Peyer's patch (tissue), 4 donors: ENCODE data around the gene LBX2. TPM values are rescaled to one million over a fixed set of nuclear protein-coding genes. Genes with fewer than 3 reads are reported as not detected.
A peak's percentile ranks its signal among the peaks of the same experiment; 100 is the strongest.

Experiments
- DNase-seq, 3 donors: peaks; one replicate each; pipeline ENCODE4 v3.0.0-alpha.2; 2017 to 2019
- H3K27ac ChIP-seq, 4 donors: fragments of 200-600 bp; sonication (generic); one replicate each; pipeline ENCODE4 v1.5.1; 2016 to 2019
- H3K27me3 ChIP-seq, 2 donors: fragments of 200-600 bp; sonication (generic); one replicate each; pipeline ENCODE4 v1.5.1; 2019
- H3K36me3 ChIP-seq, 3 donors: fragments of 200-600 bp; sonication (generic); one replicate each; pipeline ENCODE4 v1.5.1; 2016 to 2019
- H3K4me1 ChIP-seq, 4 donors: fragments of 200-600 bp; sonication (generic); one replicate each; pipeline ENCODE4 v1.5.1; 2016 to 2019
- H3K4me3 ChIP-seq, 4 donors: fragments of 200-600 bp; sonication (generic); 1 replicate in 3 of 4; 2 replicates in 1 of 4; pipeline ENCODE4 v1.5.1; 2016 to 2019; ENCODE audit warnings: mild to moderate bottlenecking in 1 of 4
- H3K9me3 ChIP-seq, 4 donors: fragments of 200-600 bp; sonication (generic); one replicate each; pipeline ENCODE4 v1.5.1; 2016 to 2019; ENCODE audit warnings: mild to moderate bottlenecking in 1 of 4
- CTCF ChIP-seq, 6 experiments: fragments of 450-650 bp in 4 of 6; fragments of 200-600 bp in 2 of 6; sonication (generic) in 1 of 6; IDR thresholded peaks; one replicate each; pipeline ENCODE4 v1.5.1; 2017 to 2019; ENCODE audit warnings: antibody characterized with exemption in 6 of 6, mild to moderate bottlenecking in 3 of 6, moderate library complexity in 1 of 6
- POLR2A ChIP-seq, 2 donors: fragments of 450-650 bp; IDR thresholded peaks; one replicate each; pipeline ENCODE4 v1.5.1; 2017; ENCODE audit warnings: antibody characterized with exemption in 2 of 2, mild to moderate bottlenecking in 2 of 2, moderate library complexity in 2 of 2
- total RNA-seq, 4 donors: library from RNA; depleted of rRNA; stranded (reverse); fragments of >200 nt; gene quantifications; one replicate each; pipeline ENCODE4 v1.1.0, GENCODE V29; 2016

Gene LBX2
- total RNA-seq, 4 donors from 2014 or later, result 2.8 to 6.9 (median 6.8) TPM; not detected in 1

- Histone ChIP-seq H3K36me3 (no peaks in the 10 kb centered on the region), H3K9me3 (no peaks in the 10 kb centered on the region), H3K27me3 (no peaks in the 10 kb centered on the region), H3K27ac (no peak overlapping the region), H3K4me1 (peaks cover 0 to 5% (median 2%) of the 10 kb centered on the region in 4 donors), H3K4me3 (no peak overlapping the region)
- TF ChIP-seq POLR2A (IDR thresholded peaks at IDR 0.05) (no peak), CTCF (IDR thresholded peaks at IDR 0.05) (no peak)
- DNase-seq, result no peak
These were observed 40.9 kb upstream of the LBX2 start for GRCh38 chr2:74540291-74540690.

GRCh38 chr2:74538881-74539339 is 39.5 kb upstream of the LBX2 start:
- Histone ChIP-seq H3K27me3 (no peaks in the 10 kb centered on the region), H3K36me3 (no peaks in the 10 kb centered on the region), H3K9me3 (no peaks in the 10 kb centered on the region), H3K27ac (peak overlapping the region in 1 of 4 donors; percentile 65), H3K4me3 (peak overlapping the region in 2 of 4 donors; percentile 1 to 26), H3K4me1 (peaks cover 0 to 5% (median 2%) of the 10 kb centered on the region in 4 donors)
- peak in 1 of 3 donors; percentile 48 for DNase-seq
- no peak for TF ChIP-seq POLR2A (IDR thresholded peaks at IDR 0.05)

- no peak for DNase-seq
- no peak overlapping the region for H3K27ac ChIP-seq
- peaks cover 0 to 5% (median 2%) of the 10 kb centered on the region in 4 donors for H3K4me1 ChIP-seq
- no peaks in the 10 kb centered on the region for H3K27me3 ChIP-seq
- H3K4me3 ChIP-seq, result no peak overlapping the region
- no peaks in the 10 kb centered on the region for H3K9me3 ChIP-seq
- peaks cover 0 to 11% (median 0%) of the 10 kb centered on the region in 3 donors for H3K36me3 ChIP-seq
- TF ChIP-seq CTCF (IDR thresholded peaks at IDR 0.05), result no peak
- no peak for TF ChIP-seq POLR2A (IDR thresholded peaks at IDR 0.05)
These were observed 37.7 kb upstream of the LBX2 start for GRCh38 chr2:74537140-74537539.

- Histone ChIP-seq H3K36me3 (peaks cover 0 to 11% (median 0%) of the 10 kb centered on the region in 3 donors), H3K9me3 (no peaks in the 10 kb centered on the region), H3K27me3 (no peaks in the 10 kb centered on the region), H3K4me1 (peaks cover 0 to 5% (median 4%) of the 10 kb centered on the region in 4 donors), H3K27ac (no peak overlapping the region), H3K4me3 (no peak overlapping the region)
- TF ChIP-seq CTCF (IDR thresholded peaks at IDR 0.05), result no peak
- DNase-seq, result no peak
These were observed 37.0 kb upstream of the LBX2 start for GRCh38 chr2:74536166-74536950.

GRCh38 chr2:74535440-74535965 is 36.1 kb upstream of the LBX2 start:
- no peaks in the 10 kb centered on the region for H3K9me3 ChIP-seq
- no peak overlapping the region for H3K4me3 ChIP-seq
- no peak for DNase-seq
- no peak for TF ChIP-seq POLR2A (IDR thresholded peaks at IDR 0.05)
- TF ChIP-seq CTCF (IDR thresholded peaks at IDR 0.05), result no peak
- H3K27ac ChIP-seq, result no peak overlapping the region
- H3K27me3 ChIP-seq, result no peaks in the 10 kb centered on the region
- peaks cover 0 to 11% (median 8%) of the 10 kb centered on the region in 4 donors for H3K4me1 ChIP-seq
- H3K36me3 ChIP-seq, result peaks cover 0 to 11% (median 0%) of the 10 kb centered on the region in 3 donors

- H3K36me3 ChIP-seq, result peaks cover 0 to 11% (median 0%) of the 10 kb centered on the region in 3 donors
- H3K4me1 ChIP-seq, result peaks cover 0 to 11% (median 8%) of the 10 kb centered on the region in 4 donors
- H3K9me3 ChIP-seq, result no peaks in the 10 kb centered on the region
- TF ChIP-seq POLR2A (IDR thresholded peaks at IDR 0.05) (no peak), CTCF (IDR thresholded peaks at IDR 0.05) (no peak)
- no peak overlapping the region for H3K4me3 ChIP-seq
- DNase-seq, result no peak
- H3K27ac ChIP-seq, result no peak overlapping the region
- no peaks in the 10 kb centered on the region for H3K27me3 ChIP-seq
These were observed 35.0 kb upstream of the LBX2 start for GRCh38 chr2:74534411-74534810.
